GM12891 (cell line): ENCODE results near the gene IL11.

ENCODE experiments used
- POLR2AphosphoS5 ChIP-seq: IDR thresholded peaks from 2 replicates; pipeline ENCODE4 v1.6.1; 2011; ENCODE audit warnings: low read depth, low read length, control low read depth
- SPI1 ChIP-seq: IDR thresholded peaks from 2 replicates; pipeline ENCODE4 v1.6.1; 2011; ENCODE audit warnings: low read depth, low read length, control low read depth
- TAF1 ChIP-seq: IDR thresholded peaks from 2 replicates; pipeline ENCODE4 v1.6.1; 2011; ENCODE audit warnings: low read depth, low read length, control low read depth

GRCh38 chr19:55315956-55316525 lies 54.2 kb downstream of the IL11 start:
- TF ChIP-seq TAF1: no peak
- no peak for TF ChIP-seq POLR2AphosphoS5
- TF ChIP-seq SPI1: no peak
